Measurements from ENCODE around the gene ADAMTS3.

DNA sequence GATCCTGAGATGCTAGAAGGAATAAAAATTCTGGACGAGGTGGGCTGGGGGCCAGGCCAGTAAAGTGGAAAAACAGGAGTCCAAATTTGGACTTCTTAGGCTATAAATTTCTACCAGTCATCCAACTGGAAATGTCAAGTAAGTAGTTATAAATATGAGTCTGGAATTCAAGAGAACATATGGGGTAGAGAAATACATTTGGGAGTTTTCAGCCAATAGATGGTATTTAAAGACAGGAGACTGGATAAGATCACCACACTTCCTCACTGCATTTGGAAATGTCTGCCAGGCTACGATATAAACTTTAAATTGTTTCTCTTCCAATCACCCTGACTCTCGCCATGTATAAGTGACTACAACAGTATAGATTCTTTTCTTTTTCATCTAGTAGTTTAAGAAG is 294.8 kb downstream of the ADAMTS3 start:
- TF ChIP-seq, protein P1, sequence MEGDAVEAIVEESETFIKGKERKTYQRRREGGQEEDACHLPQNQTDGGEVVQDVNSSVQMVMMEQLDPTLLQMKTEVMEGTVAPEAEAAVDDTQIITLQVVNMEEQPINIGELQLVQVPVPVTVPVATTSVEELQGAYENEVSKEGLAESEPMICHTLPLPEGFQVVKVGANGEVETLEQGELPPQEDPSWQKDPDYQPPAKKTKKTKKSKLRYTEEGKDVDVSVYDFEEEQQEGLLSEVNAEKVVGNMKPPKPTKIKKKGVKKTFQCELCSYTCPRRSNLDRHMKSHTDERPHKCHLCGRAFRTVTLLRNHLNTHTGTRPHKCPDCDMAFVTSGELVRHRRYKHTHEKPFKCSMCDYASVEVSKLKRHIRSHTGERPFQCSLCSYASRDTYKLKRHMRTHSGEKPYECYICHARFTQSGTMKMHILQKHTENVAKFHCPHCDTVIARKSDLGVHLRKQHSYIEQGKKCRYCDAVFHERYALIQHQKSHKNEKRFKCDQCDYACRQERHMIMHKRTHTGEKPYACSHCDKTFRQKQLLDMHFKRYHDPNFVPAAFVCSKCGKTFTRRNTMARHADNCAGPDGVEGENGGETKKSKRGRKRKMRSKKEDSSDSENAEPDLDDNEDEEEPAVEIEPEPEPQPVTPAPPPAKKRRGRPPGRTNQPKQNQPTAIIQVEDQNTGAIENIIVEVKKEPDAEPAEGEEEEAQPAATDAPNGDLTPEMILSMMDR (IDR thresholded peaks at IDR 0.05), result no peak
- no peak for TF ChIP-seq POLR2A (IDR thresholded peaks at IDR 0.05)

All from thyroid gland (tissue), 4 donors.